OCI-LY7 (cell line): ENCODE results near the gene EHD3. TPM values are rescaled to one million over a fixed set of nuclear protein-coding genes. Genes with fewer than 3 reads are reported as not detected.

Experiments
- BruUV-seq: library from RNA; stranded (reverse); fragments of 400-500 nt; replicated peaks from 2 replicates; lab custom pipeline; 2021; lab: Mats Ljungman, UMichigan
- CTCF ChIA-PET: fragments of 300-600 bp; sonication (Branson Sonifier 250); formaldehyde crosslinking; loops from one replicate; lab custom pipeline; 2022; ENCODE audit warnings: antibody characterized with exemption; ENCODE audit not compliant: unreplicated experiment; lab: Charles Lee
- POLR2A ChIA-PET: fragments of 300-600 bp; sonication (Branson Sonifier 250); formaldehyde crosslinking; loops from one replicate; lab custom pipeline; 2022; ENCODE audit warnings: antibody characterized with exemption; lab: Charles Lee
- DNase-seq: peaks from one replicate; pipeline ENCODE4 v3.0.0-alpha.2; 2015; ENCODE audit warnings: low spot score
- H2AFZ ChIP-seq: fragments of 200-600 bp; sonication (generic), shearing (Covaris generic); 2 replicates; pipeline ENCODE4 v1.6.1; 2014; ENCODE audit warnings: mild to moderate bottlenecking, antibody characterized with exemption, low read length, moderate library complexity
- H3K27ac ChIP-seq: fragments of 200-600 bp; sonication (generic); 2 replicates; pipeline ENCODE4 v1.5.1; 2014; ENCODE audit warnings: mixed run types, low read depth, mild to moderate bottlenecking, moderate library complexity, low read length, inconsistent platforms; ENCODE audit not compliant: poor library complexity, severe bottlenecking
- H3K36me3 ChIP-seq: fragments of 200-600 bp; sonication (generic); 2 replicates; pipeline ENCODE4 v1.6.1; 2014; ENCODE audit warnings: mild to moderate bottlenecking, antibody characterized with exemption, low read length, moderate library complexity, mixed read lengths; ENCODE audit not compliant: insufficient read depth
- H3K4me1 ChIP-seq: fragments of 200-600 bp; sonication (generic); 2 replicates; pipeline ENCODE4 v1.5.1; 2014; ENCODE audit warnings: mild to moderate bottlenecking, low read length; ENCODE audit not compliant: insufficient read depth, poor library complexity, severe bottlenecking
- H3K4me2 ChIP-seq: fragments of 200-600 bp; sonication (generic); 2 replicates; pipeline ENCODE4 v1.6.1; 2014; ENCODE audit warnings: mild to moderate bottlenecking, low read length
- H3K4me3 ChIP-seq: fragments of 200-600 bp; sonication (generic); 2 replicates; pipeline ENCODE4 v1.5.1; 2014; ENCODE audit warnings: mild to moderate bottlenecking, low read depth, low read length; ENCODE audit not compliant: poor library complexity, severe bottlenecking
- H3K79me2 ChIP-seq: fragments of 200-600 bp; sonication (generic); 2 replicates; pipeline ENCODE4 v1.6.1; 2016; ENCODE audit warnings: low read depth, mild to moderate bottlenecking, low read length, moderate library complexity, mixed read lengths; ENCODE audit not compliant: insufficient read depth
- H3K9me2 ChIP-seq: fragments of 200-600 bp; sonication (generic); 2 replicates; pipeline ENCODE4 v1.6.1; 2016; ENCODE audit warnings: mild to moderate bottlenecking, low read length, mixed read lengths; ENCODE audit not compliant: insufficient read depth
- H3K9me3 ChIP-seq: fragments of 200-600 bp; sonication (generic); 2 replicates; pipeline ENCODE4 v1.6.1; 2014; ENCODE audit warnings: mild to moderate bottlenecking, mixed run types, low read length, mixed read lengths
- H4K20me1 ChIP-seq: fragments of 200-600 bp; sonication (generic); 2 replicates; pipeline ENCODE4 v1.6.1; 2014; ENCODE audit warnings: mild to moderate bottlenecking, antibody characterized with exemption, low read length, moderate library complexity, mixed read lengths; ENCODE audit not compliant: insufficient read depth
- EZH2phosphoT487 ChIP-seq: fragments of 200-600 bp; sonication (generic); IDR thresholded peaks from 2 replicates; pipeline ENCODE4 v1.6.1; 2018; ENCODE audit warnings: low read depth, borderline replicate concordance, mild to moderate bottlenecking, mixed run types, antibody characterized with exemption, low read length, moderate library complexity, mixed read lengths
- intact Hi-C: fragments of 100-400 bp; cut with micrococcal nuclease; formaldehyde crosslinking; loops from one replicate; pipeline ENCODE4 v1.10.0; 2022; ENCODE audit not compliant: unreplicated experiment
- total RNA-seq, 2 experiments: library from RNA; depleted of rRNA in 1 of 2; stranded (reverse); fragments of >200 nt in 1 of 2; shearing (Covaris generic) in 1 of 2; gene quantifications; 2 replicates each; pipeline ENCODE4 v1.2.3, GENCODE V29; 2014 to 2022
- TF ChIP-seq, protein P1 (sequence below): fragments of 200-600 bp; sonication (generic); conservative IDR thresholded peaks from 2 replicates; pipeline ENCODE4 v1.5.1; 2014; ENCODE audit warnings: mild to moderate bottlenecking, antibody characterized with exemption, low read length, moderate library complexity, mixed read lengths

The EHD3 gene
- total RNA-seq, 2 experiments from 2014 or later, result 0.73 to 3.4 TPM

- TF ChIP-seq, protein P1, sequence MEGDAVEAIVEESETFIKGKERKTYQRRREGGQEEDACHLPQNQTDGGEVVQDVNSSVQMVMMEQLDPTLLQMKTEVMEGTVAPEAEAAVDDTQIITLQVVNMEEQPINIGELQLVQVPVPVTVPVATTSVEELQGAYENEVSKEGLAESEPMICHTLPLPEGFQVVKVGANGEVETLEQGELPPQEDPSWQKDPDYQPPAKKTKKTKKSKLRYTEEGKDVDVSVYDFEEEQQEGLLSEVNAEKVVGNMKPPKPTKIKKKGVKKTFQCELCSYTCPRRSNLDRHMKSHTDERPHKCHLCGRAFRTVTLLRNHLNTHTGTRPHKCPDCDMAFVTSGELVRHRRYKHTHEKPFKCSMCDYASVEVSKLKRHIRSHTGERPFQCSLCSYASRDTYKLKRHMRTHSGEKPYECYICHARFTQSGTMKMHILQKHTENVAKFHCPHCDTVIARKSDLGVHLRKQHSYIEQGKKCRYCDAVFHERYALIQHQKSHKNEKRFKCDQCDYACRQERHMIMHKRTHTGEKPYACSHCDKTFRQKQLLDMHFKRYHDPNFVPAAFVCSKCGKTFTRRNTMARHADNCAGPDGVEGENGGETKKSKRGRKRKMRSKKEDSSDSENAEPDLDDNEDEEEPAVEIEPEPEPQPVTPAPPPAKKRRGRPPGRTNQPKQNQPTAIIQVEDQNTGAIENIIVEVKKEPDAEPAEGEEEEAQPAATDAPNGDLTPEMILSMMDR, result no peak
- no peak for TF ChIP-seq EZH2phosphoT487
- intact Hi-C loops, result no loop called here
- no peaks in the 10 kb centered on the region for H3K4me1 ChIP-seq
- H2AFZ ChIP-seq, result no peak overlapping the region
- no peak for DNase-seq
- CTCF ChIA-PET, result no interaction called here
- no peaks in the 10 kb centered on the region for H4K20me1 ChIP-seq
- POLR2A ChIA-PET, result interaction anchor here (0.9 kb wide), 1 partner anchor 14 kb away, joined by 3 read pairs; no protein-coding TSS in a partner anchor
- BruUV-seq, result no TSS peak
- H3K27ac ChIP-seq, result no peak overlapping the region
- H3K4me2 ChIP-seq, result no peak overlapping the region
- H3K9me2 ChIP-seq, result no peaks in the 10 kb centered on the region
- H3K4me3 ChIP-seq, result no peak overlapping the region
- H3K36me3 ChIP-seq, result no peaks in the 10 kb centered on the region
- no peaks in the 10 kb centered on the region for H3K79me2 ChIP-seq
- H3K9me3 ChIP-seq, result no peaks in the 10 kb centered on the region
Measured at GRCh38 chr2:31304816-31305215, 70.9 kb downstream of the EHD3 start.

- Histone ChIP-seq H3K36me3 (no peaks in the 10 kb centered on the region), H3K4me3 (no peak overlapping the region), H2AFZ (no peak overlapping the region), H3K4me2 (no peak overlapping the region), H3K9me3 (no peaks in the 10 kb centered on the region), H4K20me1 (no peaks in the 10 kb centered on the region), H3K79me2 (no peaks in the 10 kb centered on the region), H3K9me2 (no peaks in the 10 kb centered on the region), H3K27ac (no peak overlapping the region), H3K4me1 (peaks cover 8% of the 10 kb centered on the region)
- POLR2A ChIA-PET, result no interaction called here
- BruUV-seq, result no TSS peak
- intact Hi-C loops, result no loop called here
- no peak for TF ChIP-seq EZH2phosphoT487
- TF ChIP-seq, protein P1, result no peak
- no peak for DNase-seq
- CTCF ChIA-PET, result no interaction called here
Measured at GRCh38 chr2:31312898-31313297, 78.9 kb downstream of the EHD3 start.

DNA sequence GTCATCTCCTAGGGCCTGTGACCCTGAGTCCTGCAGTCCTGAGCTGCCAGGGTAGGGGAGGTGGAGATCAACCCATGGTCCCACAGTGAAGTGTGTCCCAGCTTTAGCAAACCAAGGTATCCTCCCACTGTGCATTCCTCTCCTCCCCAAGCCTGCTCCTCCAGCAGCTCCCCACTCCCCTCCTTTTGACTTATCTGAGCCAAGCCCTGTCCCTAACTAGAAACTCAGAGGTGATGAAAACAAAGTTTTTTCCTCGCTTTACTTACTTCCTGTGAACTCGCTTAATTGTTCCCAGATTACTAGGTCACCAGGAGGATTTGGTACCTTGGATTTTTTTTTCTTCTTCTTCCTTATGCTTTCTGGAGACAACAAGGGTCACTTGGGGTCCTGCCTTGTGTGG, 80.8 kb downstream of the EHD3 start:
- ChIA-PET POLR2A (no interaction called here), CTCF (no interaction called here)
- no peak for DNase-seq
- no peak overlapping the region for H2AFZ ChIP-seq
- no TSS peak for BruUV-seq
- H3K27ac ChIP-seq, result no peak overlapping the region
- intact Hi-C loops, result no loop called here
- no peaks in the 10 kb centered on the region for H3K9me3 ChIP-seq
- H3K36me3 ChIP-seq, result no peaks in the 10 kb centered on the region
- no peaks in the 10 kb centered on the region for H3K9me2 ChIP-seq
- peaks cover 26% of the 10 kb centered on the region for H3K4me1 ChIP-seq
- no peak overlapping the region for H3K4me2 ChIP-seq
- no peaks in the 10 kb centered on the region for H4K20me1 ChIP-seq
- no peaks in the 10 kb centered on the region for H3K79me2 ChIP-seq
- no peak overlapping the region for H3K4me3 ChIP-seq
- TF ChIP-seq, protein P1, result no peak
- TF ChIP-seq EZH2phosphoT487, result no peak
